Peyer's patch (tissue), 4 donors: ENCODE data around the gene SMAD6. TPM values are rescaled to one million over a fixed set of nuclear protein-coding genes. Genes with fewer than 3 reads are reported as not detected.
A peak's percentile ranks its signal among the peaks of the same experiment; 100 is the strongest.

Experiments
- DNase-seq, 3 donors: peaks; one replicate each; pipeline ENCODE4 v3.0.0-alpha.2; 2017 to 2019
- H3K27ac ChIP-seq, 4 donors: fragments of 200-600 bp; sonication (generic); one replicate each; pipeline ENCODE4 v1.5.1; 2016 to 2019
- H3K27me3 ChIP-seq, 2 donors: fragments of 200-600 bp; sonication (generic); one replicate each; pipeline ENCODE4 v1.5.1; 2019
- H3K36me3 ChIP-seq, 3 donors: fragments of 200-600 bp; sonication (generic); one replicate each; pipeline ENCODE4 v1.5.1; 2016 to 2019
- H3K4me1 ChIP-seq, 4 donors: fragments of 200-600 bp; sonication (generic); one replicate each; pipeline ENCODE4 v1.5.1; 2016 to 2019
- H3K4me3 ChIP-seq, 4 donors: fragments of 200-600 bp; sonication (generic); 1 replicate in 3 of 4; 2 replicates in 1 of 4; pipeline ENCODE4 v1.5.1; 2016 to 2019; ENCODE audit warnings: mild to moderate bottlenecking in 1 of 4
- H3K9me3 ChIP-seq, 4 donors: fragments of 200-600 bp; sonication (generic); one replicate each; pipeline ENCODE4 v1.5.1; 2016 to 2019; ENCODE audit warnings: mild to moderate bottlenecking in 1 of 4
- POLR2A ChIP-seq, 2 donors: fragments of 450-650 bp; IDR thresholded peaks; one replicate each; pipeline ENCODE4 v1.5.1; 2017; ENCODE audit warnings: antibody characterized with exemption in 2 of 2, mild to moderate bottlenecking in 2 of 2, moderate library complexity in 2 of 2
- total RNA-seq, 4 donors: library from RNA; depleted of rRNA; stranded (reverse); fragments of >200 nt; gene quantifications; one replicate each; pipeline ENCODE4 v1.1.0, GENCODE V29; 2016
- TF ChIP-seq, protein P1 (sequence below), 6 experiments: fragments of 450-650 bp in 4 of 6; fragments of 200-600 bp in 2 of 6; sonication (generic) in 1 of 6; IDR thresholded peaks; one replicate each; pipeline ENCODE4 v1.5.1; 2017 to 2019; ENCODE audit warnings: antibody characterized with exemption in 6 of 6, mild to moderate bottlenecking in 3 of 6, moderate library complexity in 1 of 6

SMAD6 gene
- total RNA-seq, 4 donors from 2014 or later = 11.0 to 34.9 (median 25.5) TPM

DNA sequence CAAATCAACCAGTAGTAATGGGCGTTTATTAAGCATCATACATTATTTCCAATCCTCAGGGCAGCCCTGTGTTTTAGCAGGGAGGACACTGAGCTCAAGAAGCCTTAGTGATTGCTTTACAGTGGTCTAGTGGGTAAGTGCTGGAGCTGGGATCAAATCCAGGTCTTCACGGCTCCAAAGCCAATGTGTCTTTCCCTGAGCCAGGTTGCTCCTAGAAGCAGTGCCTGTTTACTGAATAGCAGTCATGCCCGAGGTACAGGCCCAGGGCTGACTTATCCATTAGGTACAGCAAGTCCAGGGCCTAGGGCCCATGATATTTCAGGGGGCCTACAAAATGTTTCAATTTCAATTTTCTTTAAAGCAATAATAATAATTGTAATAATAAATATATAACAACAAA, 9.6 kb upstream of the SMAD6 start:
- no peaks in the 10 kb centered on the region for H3K9me3 ChIP-seq
- no peaks in the 10 kb centered on the region for H3K4me1 ChIP-seq
- DNase-seq = no peak
- no peaks in the 10 kb centered on the region for H3K27me3 ChIP-seq
- H3K27ac ChIP-seq = peak overlapping the region in 1 of 4 donors; percentile 20
- no peak for TF ChIP-seq POLR2A (IDR thresholded peaks at IDR 0.05)
- TF ChIP-seq, protein P1, sequence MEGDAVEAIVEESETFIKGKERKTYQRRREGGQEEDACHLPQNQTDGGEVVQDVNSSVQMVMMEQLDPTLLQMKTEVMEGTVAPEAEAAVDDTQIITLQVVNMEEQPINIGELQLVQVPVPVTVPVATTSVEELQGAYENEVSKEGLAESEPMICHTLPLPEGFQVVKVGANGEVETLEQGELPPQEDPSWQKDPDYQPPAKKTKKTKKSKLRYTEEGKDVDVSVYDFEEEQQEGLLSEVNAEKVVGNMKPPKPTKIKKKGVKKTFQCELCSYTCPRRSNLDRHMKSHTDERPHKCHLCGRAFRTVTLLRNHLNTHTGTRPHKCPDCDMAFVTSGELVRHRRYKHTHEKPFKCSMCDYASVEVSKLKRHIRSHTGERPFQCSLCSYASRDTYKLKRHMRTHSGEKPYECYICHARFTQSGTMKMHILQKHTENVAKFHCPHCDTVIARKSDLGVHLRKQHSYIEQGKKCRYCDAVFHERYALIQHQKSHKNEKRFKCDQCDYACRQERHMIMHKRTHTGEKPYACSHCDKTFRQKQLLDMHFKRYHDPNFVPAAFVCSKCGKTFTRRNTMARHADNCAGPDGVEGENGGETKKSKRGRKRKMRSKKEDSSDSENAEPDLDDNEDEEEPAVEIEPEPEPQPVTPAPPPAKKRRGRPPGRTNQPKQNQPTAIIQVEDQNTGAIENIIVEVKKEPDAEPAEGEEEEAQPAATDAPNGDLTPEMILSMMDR (IDR thresholded peaks at IDR 0.05) = no peak
- H3K4me3 ChIP-seq = no peak overlapping the region
- H3K36me3 ChIP-seq = no peaks in the 10 kb centered on the region

DNA sequence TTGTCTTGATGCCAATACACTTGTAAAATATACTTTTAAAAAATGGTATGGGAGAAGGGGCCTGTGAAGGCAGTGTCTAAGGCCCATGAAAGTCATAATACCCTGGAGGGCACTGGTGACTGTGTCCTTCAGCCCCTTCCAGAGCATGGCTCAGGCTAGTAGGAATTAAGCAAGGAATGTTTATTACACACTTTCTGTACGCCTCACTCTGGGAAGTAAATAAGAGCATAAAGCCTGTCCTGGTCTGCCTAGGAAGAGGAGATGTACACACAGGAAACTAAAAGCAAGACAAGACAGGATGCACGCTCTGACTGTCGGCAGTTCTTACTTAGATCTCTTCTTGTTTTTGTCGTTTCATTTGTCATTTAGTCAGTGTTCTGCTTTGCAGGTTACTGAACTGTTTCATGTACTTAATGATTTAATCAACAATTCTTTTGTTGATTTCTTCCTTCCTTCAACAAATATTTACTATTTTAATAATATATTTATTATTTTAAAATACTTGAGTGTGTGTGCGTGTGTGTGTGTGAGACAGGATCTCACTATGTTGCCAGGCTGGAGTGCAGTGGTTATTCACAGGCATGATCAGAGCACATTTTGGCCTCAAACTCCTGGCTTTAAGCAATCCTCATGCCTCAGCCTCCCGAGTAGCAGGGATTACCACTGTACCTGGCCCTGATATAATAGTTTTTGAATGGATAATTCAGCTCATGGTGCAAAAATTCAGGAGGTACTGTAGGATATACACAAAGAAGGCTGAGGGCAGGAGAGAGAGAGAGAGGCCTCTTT, 9.0 kb upstream of the SMAD6 start:
- H3K27ac ChIP-seq = peak overlapping the region in 1 of 4 donors; percentile 50
- DNase-seq = peak in 1 of 3 donors; percentile 35
- TF ChIP-seq POLR2A (IDR thresholded peaks at IDR 0.05) = no peak
- TF ChIP-seq, protein P1 (IDR thresholded peaks at IDR 0.05) = no peak
- no peaks in the 10 kb centered on the region for H3K4me1 ChIP-seq
- no peaks in the 10 kb centered on the region for H3K36me3 ChIP-seq
- no peaks in the 10 kb centered on the region for H3K9me3 ChIP-seq
- no peaks in the 10 kb centered on the region for H3K27me3 ChIP-seq
- no peak overlapping the region for H3K4me3 ChIP-seq

DNA sequence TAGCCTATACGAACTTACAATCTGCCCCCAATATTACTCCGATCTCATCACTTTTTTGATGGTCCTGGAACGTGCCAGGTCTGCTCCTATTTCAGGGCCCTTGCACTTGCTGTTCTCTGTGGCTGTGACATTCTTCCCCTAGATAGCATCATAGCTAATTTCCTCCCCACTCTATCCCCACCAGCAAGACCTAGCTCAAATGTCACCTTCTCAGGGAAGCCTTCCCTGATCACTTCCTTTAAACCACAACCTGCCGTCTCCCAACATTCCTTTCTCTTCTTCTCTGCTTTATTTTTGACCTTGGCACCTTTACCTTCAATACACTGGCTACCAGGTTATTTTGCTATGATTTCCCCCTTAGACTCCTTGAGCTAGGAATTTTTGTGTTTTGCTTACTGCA, 5.3 kb upstream of the SMAD6 start:
- H3K27ac ChIP-seq = no peak overlapping the region
- no peak overlapping the region for H3K4me3 ChIP-seq
- H3K36me3 ChIP-seq = no peaks in the 10 kb centered on the region
- DNase-seq = no peak
- no peaks in the 10 kb centered on the region for H3K9me3 ChIP-seq
- H3K4me1 ChIP-seq = peaks cover 0 to 4% (median 0%) of the 10 kb centered on the region in 4 donors
- H3K27me3 ChIP-seq = no peaks in the 10 kb centered on the region
- TF ChIP-seq POLR2A (IDR thresholded peaks at IDR 0.05) = no peak
- TF ChIP-seq, protein P1 (IDR thresholded peaks at IDR 0.05) = no peak

DNA sequence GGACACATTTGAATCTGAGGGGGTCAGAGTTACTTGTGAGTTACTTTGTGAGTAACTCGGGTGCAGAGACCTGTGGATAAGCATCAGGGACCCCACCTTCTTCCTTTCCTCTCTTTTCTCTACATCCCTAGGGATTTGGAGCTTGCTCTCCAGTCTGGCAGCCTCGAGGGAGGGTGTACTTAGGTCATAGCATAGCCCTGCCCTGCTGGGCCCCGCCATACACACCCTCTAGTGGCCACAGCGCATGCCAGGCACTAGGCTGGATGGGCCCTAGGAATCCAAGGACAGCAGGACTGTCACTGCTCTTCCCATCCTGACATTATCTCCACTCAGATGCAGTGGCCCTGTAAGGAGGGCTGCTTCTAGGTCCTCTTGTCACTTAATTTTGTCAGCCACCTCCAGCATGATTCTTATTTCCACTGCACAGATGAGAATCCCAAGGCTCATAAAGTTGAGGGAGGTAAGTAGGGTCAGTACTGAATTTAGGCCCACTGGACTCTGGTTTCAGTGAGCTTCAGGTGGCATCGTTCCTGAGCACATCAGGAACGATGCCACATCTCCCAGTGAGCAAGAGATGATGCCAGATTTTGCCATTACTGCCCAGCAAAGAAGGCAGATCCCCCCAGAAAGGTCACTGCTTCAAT, 3.6 kb upstream of the SMAD6 start:
- no peak for TF ChIP-seq POLR2A (IDR thresholded peaks at IDR 0.05)
- TF ChIP-seq, protein P1 (IDR thresholded peaks at IDR 0.05) = peak in 5 of 6 experiments; percentile 14 to 82 (median 79)
- no peaks in the 10 kb centered on the region for H3K27me3 ChIP-seq
- no peak overlapping the region for H3K4me3 ChIP-seq
- H3K36me3 ChIP-seq = no peaks in the 10 kb centered on the region
- no peak overlapping the region for H3K27ac ChIP-seq
- peaks cover 0 to 20% (median 2%) of the 10 kb centered on the region in 4 donors for H3K4me1 ChIP-seq
- H3K9me3 ChIP-seq = no peaks in the 10 kb centered on the region
- peak in 2 of 3 donors; percentile 74 to 75 for DNase-seq

DNA sequence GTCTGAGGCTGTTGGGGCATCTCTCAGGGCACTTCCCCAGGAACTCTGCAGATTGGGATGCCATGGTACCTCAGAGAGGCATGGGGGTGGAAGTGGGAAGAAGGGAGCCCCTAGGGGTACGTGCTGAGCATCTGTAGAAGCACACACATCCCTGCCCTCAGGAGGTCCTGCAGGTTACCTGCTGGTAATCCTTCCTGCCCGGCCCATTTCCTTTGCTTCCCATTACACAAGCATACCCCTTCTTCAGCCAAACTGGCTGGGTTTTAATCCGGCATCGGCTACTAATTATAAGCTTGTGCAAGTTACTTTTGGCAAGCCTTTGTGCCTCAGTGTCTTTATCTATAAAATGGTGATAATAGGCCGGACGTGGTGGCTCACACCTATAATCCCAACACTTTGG, 3.1 kb upstream of the SMAD6 start:
- Histone ChIP-seq H3K4me1 (peaks cover 0 to 25% (median 2%) of the 10 kb centered on the region in 4 donors), H3K27me3 (no peaks in the 10 kb centered on the region), H3K36me3 (no peaks in the 10 kb centered on the region), H3K4me3 (no peak overlapping the region), H3K9me3 (no peaks in the 10 kb centered on the region), H3K27ac (no peak overlapping the region)
- no peak for DNase-seq
- TF ChIP-seq, protein P1 (IDR thresholded peaks at IDR 0.05) = no peak
- TF ChIP-seq POLR2A (IDR thresholded peaks at IDR 0.05) = no peak
